H9 (cell line): Measurements from ENCODE around the gene ATL1. TPM values are rescaled to one million over a fixed set of nuclear protein-coding genes. Genes with fewer than 3 reads are reported as not detected.

Experiments
- DNase-seq: peaks from one replicate; pipeline ENCODE4 v3.0.0-alpha.2; 2017
- H2AFZ ChIP-seq: one replicate; pipeline ENCODE4 v1.6.1; 2013; ENCODE audit warnings: mild to moderate bottlenecking, low read length, control low read depth, moderate library complexity
- H2AK5ac ChIP-seq: 2 replicates; pipeline ENCODE4 v1.6.1; 2013; ENCODE audit warnings: low read length, control low read depth, mixed read lengths; ENCODE audit not compliant: insufficient read length
- H2BK120ac ChIP-seq: one replicate; pipeline ENCODE4 v1.6.1; 2013; ENCODE audit warnings: low read depth, mild to moderate bottlenecking, low read length, control low read depth, inconsistent platforms; ENCODE audit not compliant: poor library complexity, severe bottlenecking
- H2BK12ac ChIP-seq: 2 replicates; pipeline ENCODE4 v1.6.1; 2013; ENCODE audit warnings: low read length, control low read depth, mixed read lengths, low read depth; ENCODE audit not compliant: insufficient read length
- H2BK15ac ChIP-seq: 2 replicates; pipeline ENCODE4 v1.6.1; 2013; ENCODE audit warnings: low read depth, low read length, control low read depth
- H2BK20ac ChIP-seq: one replicate; pipeline ENCODE4 v1.6.1; 2013; ENCODE audit warnings: low read depth, mild to moderate bottlenecking, low read length, control low read depth, inconsistent platforms; ENCODE audit not compliant: poor library complexity, severe bottlenecking
- H2BK5ac ChIP-seq: 2 replicates; pipeline ENCODE4 v1.6.1; 2013; ENCODE audit warnings: low read length, control low read depth, mixed read lengths; ENCODE audit not compliant: insufficient read length
- H3K14ac ChIP-seq: 2 replicates; pipeline ENCODE4 v1.6.1; 2013; ENCODE audit warnings: low read length, control low read depth; ENCODE audit not compliant: insufficient read depth
- H3K18ac ChIP-seq: 2 replicates; pipeline ENCODE4 v1.6.1; 2013; ENCODE audit warnings: low read depth, mild to moderate bottlenecking, mixed read lengths, low read length, control low read depth; ENCODE audit not compliant: insufficient read length
- H3K23ac ChIP-seq: 2 replicates; pipeline ENCODE4 v1.6.1; 2013; ENCODE audit warnings: low read length, control low read depth, mixed read lengths, low read depth; ENCODE audit not compliant: insufficient read length
- H3K23me2 ChIP-seq: 2 replicates; pipeline ENCODE4 v1.6.1; 2013; ENCODE audit warnings: low read depth, mild to moderate bottlenecking, mixed read lengths, low read length, control low read depth; ENCODE audit not compliant: insufficient read length, poor library complexity, severe bottlenecking
- H3K27ac ChIP-seq: 2 replicates; pipeline ENCODE4 v1.5.1; 2013; ENCODE audit warnings: low read length, control low read depth, mixed read lengths, low read depth; ENCODE audit not compliant: insufficient read length
- H3K27me3 ChIP-seq: 2 replicates; pipeline ENCODE4 v1.6.1; 2013; ENCODE audit warnings: low read length, control low read depth, inconsistent platforms; ENCODE audit not compliant: insufficient read depth
- H3K4ac ChIP-seq: 2 replicates; pipeline ENCODE4 v1.6.1; 2013; ENCODE audit warnings: low read depth, mild to moderate bottlenecking, control low read depth, inconsistent platforms, low read length, moderate library complexity
- H3K4me1 ChIP-seq: 2 replicates; pipeline ENCODE4 v1.6.1; 2013; ENCODE audit warnings: low read length, control low read depth, inconsistent platforms; ENCODE audit not compliant: insufficient read depth
- H3K4me2 ChIP-seq: 2 replicates; pipeline ENCODE4 v1.6.1; 2013; ENCODE audit warnings: low read length, control low read depth, mixed read lengths; ENCODE audit not compliant: insufficient read length, insufficient read depth
- H3K56ac ChIP-seq: 2 replicates; pipeline ENCODE4 v1.6.1; 2013; ENCODE audit warnings: low read depth, mild to moderate bottlenecking, mixed read lengths, low read length, control low read depth; ENCODE audit not compliant: insufficient read length
- H3K79me1 ChIP-seq: 2 replicates; pipeline ENCODE4 v1.6.1; 2013; ENCODE audit warnings: low read depth, mild to moderate bottlenecking, moderate library complexity, low read length, control low read depth, inconsistent platforms; ENCODE audit not compliant: insufficient read depth, poor library complexity, severe bottlenecking
- H3K79me2 ChIP-seq: 2 replicates; pipeline ENCODE4 v1.6.1; 2013; ENCODE audit warnings: low read length, control low read depth, inconsistent platforms; ENCODE audit not compliant: insufficient read depth
- H3K9ac ChIP-seq: 2 replicates; pipeline ENCODE4 v1.6.1; 2013; ENCODE audit warnings: low read length, control low read depth, mixed read lengths; ENCODE audit not compliant: insufficient read length; ENCODE audit errors: extremely low read depth
- H3K9me3 ChIP-seq: one replicate; pipeline ENCODE4 v1.6.1; 2013; ENCODE audit warnings: low read depth, low read length, inconsistent platforms; ENCODE audit not compliant: control insufficient read depth
- H3T11ph ChIP-seq: one replicate; pipeline ENCODE4 v1.6.1; 2013; ENCODE audit warnings: mild to moderate bottlenecking, low read length, control low read depth, inconsistent platforms
- H4K20me1 ChIP-seq: one replicate; pipeline ENCODE4 v1.6.1; 2013; ENCODE audit not compliant: control insufficient read depth, insufficient read length, insufficient read depth
- H4K5ac ChIP-seq: 2 replicates; pipeline ENCODE4 v1.6.1; 2013; ENCODE audit warnings: low read depth, mild to moderate bottlenecking, mixed read lengths, low read length, control low read depth; ENCODE audit not compliant: insufficient read length
- H4K8ac ChIP-seq: replicated peaks from 2 replicates; pipeline ENCODE4 v1.6.1; 2013; ENCODE audit warnings: low read length, control low read depth, mixed read lengths, low read depth; ENCODE audit not compliant: insufficient read length
- H4K91ac ChIP-seq: 2 replicates; pipeline ENCODE4 v1.6.1; 2013; ENCODE audit warnings: low read depth, mild to moderate bottlenecking, moderate library complexity, mixed read lengths, low read length, control low read depth; ENCODE audit not compliant: insufficient read length
- H3K27ac Mint-ChIP-seq, 3 experiments: 2 replicates in 2 of 3; 3 replicates in 1 of 3; pipeline ENCODE4 v1.8.0; 2020 to 2021; ENCODE audit warnings: mixed read lengths in 3 of 3, mild to moderate bottlenecking in 1 of 3, moderate library complexity in 1 of 3
- H3K27me3 Mint-ChIP-seq: 2 replicates; pipeline ENCODE4 v1.8.0; 2021; ENCODE audit warnings: low read depth, mild to moderate bottlenecking, moderate library complexity, mixed read lengths
- H3K36me3 Mint-ChIP-seq, 3 experiments: 2 replicates in 2 of 3; 3 replicates in 1 of 3; pipeline ENCODE4 v1.8.0; 2020 to 2021; ENCODE audit warnings: low read depth in 3 of 3, mixed read lengths in 3 of 3; ENCODE audit not compliant: insufficient read depth in 1 of 3
- H3K4me1 Mint-ChIP-seq, 2 experiments: 2 replicates each; pipeline ENCODE4 v1.8.0; 2020; ENCODE audit warnings: mixed read lengths in 2 of 2
- H3K4me3 Mint-ChIP-seq, 2 experiments: 2 replicates in 1 of 2; 3 replicates in 1 of 2; pipeline ENCODE4 v1.8.0; 2020 to 2021; ENCODE audit warnings: mild to moderate bottlenecking in 2 of 2, mixed read lengths in 2 of 2, moderate library complexity in 1 of 2
- H3K9me3 Mint-ChIP-seq, 2 experiments: 2 replicates in 1 of 2; 3 replicates in 1 of 2; pipeline ENCODE4 v1.8.0; 2020; ENCODE audit warnings: mild to moderate bottlenecking in 2 of 2, mixed read lengths in 2 of 2, moderate library complexity in 1 of 2
- CTCF ChIP-seq: fragments of 200-600 bp; sonication (generic); conservative IDR thresholded peaks from 3 replicates; pipeline ENCODE4 v1.8.0; 2021; ENCODE audit warnings: antibody characterized with exemption, mild to moderate bottlenecking
- WGBS: extraction: QIAGEN DNeasy Blood & Tissue Kit; methylation state at CpG from one replicate; pipeline ENCODE4 v1.1.7; 2013; ENCODE audit warnings: missing lambda C conversion rate, low lambda C conversion rate, mixed read lengths; ENCODE audit not compliant: insufficient read length; ENCODE audit errors: extremely low coverage; 5-methylcytosine and 5-hydroxymethylcytosine counted together
- total RNA-seq: library from RNA; stranded (reverse); gene quantifications from 2 replicates; pipeline ENCODE4 v1.2.1, GENCODE V29; 2021

Gene ATL1
- total RNA-seq, 1 experiment from 2014 or later = 3.0 TPM

DNA sequence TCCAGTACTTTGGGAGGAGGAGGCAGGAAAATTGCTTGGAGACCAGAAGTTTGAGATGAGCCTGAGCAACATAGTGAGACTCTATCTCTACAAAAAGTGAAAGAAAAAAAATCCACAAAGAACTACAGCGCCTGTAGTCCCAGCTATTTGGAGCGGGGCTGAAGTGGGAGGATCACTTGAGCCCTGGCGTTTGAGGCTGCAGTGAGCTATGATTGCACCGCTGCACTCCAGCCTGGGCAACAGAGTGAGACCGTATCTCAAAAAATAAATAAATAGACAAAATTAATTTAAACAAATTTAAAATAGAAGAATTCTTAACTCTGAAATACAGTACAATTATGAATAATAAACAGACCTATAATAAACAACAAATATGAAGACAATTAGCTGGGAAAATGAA, 40.9 kb downstream of the ATL1 start:
- Histone ChIP-seq H3K4me2 (no peak overlapping the region), H3K9me3 (no peaks in the 10 kb centered on the region), H2BK15ac (no peak overlapping the region), H3K27me3 (no peaks in the 10 kb centered on the region), H2BK5ac (no peak overlapping the region), H3K56ac (no peak overlapping the region), H4K20me1 (no peaks in the 10 kb centered on the region), H4K5ac (no peak overlapping the region), H2AFZ (no peak overlapping the region), H4K91ac (no peak overlapping the region), H3K18ac (no peak overlapping the region), H3K79me1 (no peaks in the 10 kb centered on the region), H3K4ac (no peak overlapping the region), H3K23ac (no peak overlapping the region), H2BK120ac (peak overlapping the region; percentile 36), H2AK5ac (no peak overlapping the region), H2BK12ac (no peak overlapping the region), H4K8ac (no peak overlapping the region), H3K4me1 (no peaks in the 10 kb centered on the region), H3K23me2 (no peaks in the 10 kb centered on the region), H3K79me2 (no peaks in the 10 kb centered on the region), H3K27ac (no peak overlapping the region), H3K9ac (no peak overlapping the region), H2BK20ac (no peak overlapping the region), H3K14ac (no peak overlapping the region), H3T11ph (no peak overlapping the region)
- Mint-ChIP-seq H3K27me3 (no peaks in the 10 kb centered on the region), H3K27ac (peak overlapping the region in 1 of 3 experiments; percentile 86; a peak in 2 of 7 replicates), H3K4me1 (peaks cover 10 to 17% of the 10 kb centered on the region in 2 experiments), H3K4me3 (no peak overlapping the region), H3K36me3 (no peaks in the 10 kb centered on the region), H3K9me3 (no peaks in the 10 kb centered on the region)
- no peak for TF ChIP-seq CTCF
- DNase-seq = peak; percentile 36
- no CpG with 5 or more reads among the region's 5 CpGs for whole genome bisulfite sequencing
